Esophagus muscularis mucosa (tissue), 4 donors: ENCODE results near the gene OR13G1. TPM values are rescaled to one million over a fixed set of nuclear protein-coding genes. Genes with fewer than 3 reads are reported as not detected.

Source experiments
- DNase-seq: peaks from one replicate; pipeline ENCODE4 v3.0.0-alpha.2; 2017; ENCODE audit errors: extremely low spot score
- H3K27ac ChIP-seq, 4 donors: fragments of 200-600 bp; sonication (generic); replicated peaks in 1 of 4; 1 replicate in 3 of 4; 2 replicates in 1 of 4; pipeline ENCODE4 v1.5.1; 2016 to 2019; ENCODE audit warnings: mild to moderate bottlenecking in 1 of 4
- H3K27me3 ChIP-seq, 4 donors: fragments of 200-600 bp; sonication (generic); one replicate each; pipeline versions ENCODE4 v1.5.1 to v1.6.0; 2016 to 2019
- H3K36me3 ChIP-seq, 4 donors: fragments of 200-600 bp; sonication (generic); one replicate each; pipeline ENCODE4 v1.5.1; 2016 to 2019
- H3K4me1 ChIP-seq, 4 donors: fragments of 200-600 bp; sonication (generic); one replicate each; pipeline ENCODE4 v1.5.1; 2016 to 2019
- H3K4me3 ChIP-seq, 4 donors: fragments of 200-600 bp; sonication (generic); 1 replicate in 2 of 4; 2 replicates in 2 of 4; pipeline ENCODE4 v1.5.1; 2016 to 2019; ENCODE audit warnings: mild to moderate bottlenecking in 4 of 4, moderate library complexity in 1 of 4
- H3K9me3 ChIP-seq, 4 donors: fragments of 200-600 bp; sonication (generic); 1 replicate in 3 of 4; 2 replicates in 1 of 4; pipeline ENCODE4 v1.5.1; 2016 to 2019
- CTCF ChIP-seq, 3 experiments: fragments of 200-600 bp in 2 of 3; fragments of 450-650 bp in 1 of 3; sonication (generic) in 2 of 3; IDR thresholded peaks; one replicate each; pipeline ENCODE4 v1.5.1; 2017 to 2019; ENCODE audit warnings: antibody characterized with exemption in 3 of 3, mild to moderate bottlenecking in 2 of 3, moderate library complexity in 1 of 3
- EP300 ChIP-seq: sonication (generic); formaldehyde crosslinking; IDR thresholded peaks from one replicate; pipeline ENCODE4 v1.6.1; 2017; ENCODE audit warnings: antibody characterized with exemption
- POLR2A ChIP-seq: fragments of 450-650 bp; IDR thresholded peaks from one replicate; pipeline ENCODE4 v1.6.1; 2017; ENCODE audit warnings: antibody characterized with exemption, moderate library complexity, mild to moderate bottlenecking, low read depth
- POLR2AphosphoS5 ChIP-seq, 2 donors: sonication (generic); formaldehyde crosslinking; IDR thresholded peaks; one replicate each; pipeline ENCODE4 v1.6.1; 2017; ENCODE audit warnings: antibody characterized with exemption in 2 of 2
- WGBS: methylation state at CpG from one replicate; pipeline ENCODE4 v1.1.5; 2018; 5-methylcytosine and 5-hydroxymethylcytosine counted together
- intact Hi-C: fragments of 100-400 bp; cut with DNase I; formaldehyde crosslinking; loops from one replicate; pipeline ENCODE4 v1.15.1; 2023
- total RNA-seq, 4 donors: library from RNA; depleted of rRNA; stranded (reverse); fragments of >200 nt; gene quantifications; one replicate each; pipeline versions ENCODE4 v1.1.0 to v1.2.1, GENCODE V29; 2016

The OR13G1 gene
- total RNA-seq, 4 donors from 2014 or later = not detected

- H3K36me3 ChIP-seq = no peaks in the 10 kb centered on the region
- DNase-seq = no peak
- H3K9me3 ChIP-seq = peaks cover 0 to 4% (median 0%) of the 10 kb centered on the region in 4 donors
- peak overlapping the region; percentile 39 to 62 (median 48) for H3K4me3 ChIP-seq
- peaks cover 0 to 11% (median 1%) of the 10 kb centered on the region in 4 donors for H3K4me1 ChIP-seq
- peaks cover 0 to 19% (median 0%) of the 10 kb centered on the region in 4 donors for H3K27me3 ChIP-seq
- H3K27ac ChIP-seq = peak overlapping the region; percentile 28 to 70 (median 60)
- 24% methylated on average over 25 of the region's 55 CpGs for WGBS
- TF ChIP-seq POLR2AphosphoS5 (IDR thresholded peaks at IDR 0.05) (peak; percentile 29 to 67), POLR2A (no peak), CTCF (IDR thresholded peaks at IDR 0.05) (no peak)
- intact Hi-C loops = no loop called here
Measured at GRCh38 chr1:247639381-247639981, 40.1 kb downstream of the OR13G1 start.

- H3K27ac ChIP-seq = no peak overlapping the region
- H3K27me3 ChIP-seq = peaks cover 0 to 19% (median 0%) of the 10 kb centered on the region in 4 donors
- TF ChIP-seq CTCF (IDR thresholded peaks at IDR 0.05) = no peak
- TF ChIP-seq POLR2AphosphoS5 (IDR thresholded peaks at IDR 0.05) = no peak
- no peak for TF ChIP-seq POLR2A
- no peak for TF ChIP-seq EP300
- H3K36me3 ChIP-seq = no peaks in the 10 kb centered on the region
- peak overlapping the region in 3 of 4 donors; percentile 39 to 62 (median 51) for H3K4me3 ChIP-seq
- intact Hi-C loops = no loop called here
- WGBS = 82% methylated on average over 6 of the region's 6 CpGs
- peaks cover 0 to 11% (median 1%) of the 10 kb centered on the region in 4 donors for H3K4me1 ChIP-seq
- DNase-seq = no peak
- peaks cover 0 to 4% (median 0%) of the 10 kb centered on the region in 4 donors for H3K9me3 ChIP-seq
Measured at GRCh38 chr1:247638781-247639180, 40.8 kb downstream of the OR13G1 start.

GRCh38 chr1:247638011-247638410, 41.5 kb downstream of the OR13G1 start:
- Histone ChIP-seq H3K4me3 (no peak overlapping the region), H3K9me3 (peaks cover 0 to 4% (median 0%) of the 10 kb centered on the region in 4 donors), H3K27me3 (peaks cover 0 to 19% (median 0%) of the 10 kb centered on the region in 4 donors), H3K27ac (no peak overlapping the region), H3K36me3 (no peaks in the 10 kb centered on the region), H3K4me1 (peaks cover 0 to 11% (median 1%) of the 10 kb centered on the region in 4 donors)
- no peak for DNase-seq
- 62% methylated on average over 4 of the region's 4 CpGs for WGBS
- TF ChIP-seq POLR2A = no peak
- TF ChIP-seq POLR2AphosphoS5 (IDR thresholded peaks at IDR 0.05) = no peak
- intact Hi-C loops = no loop called here

GRCh38 chr1:247627951-247628350, 51.6 kb downstream of the OR13G1 start:
- H3K27ac ChIP-seq = no peak overlapping the region
- DNase-seq = no peak
- H3K9me3 ChIP-seq = peaks cover 0 to 3% (median 0%) of the 10 kb centered on the region in 4 donors
- WGBS = 67% methylated on average over 3 of the region's 3 CpGs
- H3K4me3 ChIP-seq = no peak overlapping the region
- intact Hi-C loops = no loop called here
- no peaks in the 10 kb centered on the region for H3K36me3 ChIP-seq
- TF ChIP-seq POLR2AphosphoS5 (IDR thresholded peaks at IDR 0.05) = no peak
- TF ChIP-seq EP300 = no peak
- no peak for TF ChIP-seq POLR2A
- TF ChIP-seq CTCF (IDR thresholded peaks at IDR 0.05) = no peak
- H3K4me1 ChIP-seq = no peaks in the 10 kb centered on the region
- no peaks in the 10 kb centered on the region for H3K27me3 ChIP-seq

Other genes with a start within 250 kb of the OR13G1 start
- gene OR2B11, start 221.6 kb downstream of the OR13G1 start, total RNA-seq = not detected
- not detected for gene OR2C3, start 143.3 kb downstream of the OR13G1 start, total RNA-seq
- gene GCSAML, start 130.6 kb downstream of the OR13G1 start, total RNA-seq = 1 to 10 TPM in 1 of 4 donors, under 1 TPM in 3; 0.13 to 1.3 (median 0.53) TPM
- gene OR2G2, start 91.4 kb downstream of the OR13G1 start, total RNA-seq = not detected
- gene OR2G3, start 74.2 kb downstream of the OR13G1 start, total RNA-seq = not detected
- not detected for gene OR6F1, start 36.9 kb upstream of the OR13G1 start, total RNA-seq
- gene OR14K1, start 58.9 kb upstream of the OR13G1 start, total RNA-seq = not detected
- not detected for gene OR14A2, start 68.4 kb upstream of the OR13G1 start, total RNA-seq
- not detected for gene OR1C1, start 80.8 kb upstream of the OR13G1 start, total RNA-seq
- gene OR14A16, start 144.4 kb upstream of the OR13G1 start, total RNA-seq = not detected
- gene OR11L1, start 162.2 kb upstream of the OR13G1 start, total RNA-seq = not detected
- 1 to 10 TPM in 2 of 4 donors, under 1 TPM in 2; 0.42 to 7.3 (median 1.9) TPM for gene TRIM58, start 177.4 kb upstream of the OR13G1 start, total RNA-seq
- 1 to 10 TPM in 1 of 4 donors, under 1 TPM in 2, not detected in 1; 0.34 to 1.9 (median 0.83) TPM for gene OR2W3, start 215.8 kb upstream of the OR13G1 start, total RNA-seq
- gene OR2T8, start 240.5 kb upstream of the OR13G1 start, total RNA-seq = not detected
- gene OR2AJ1, start 245.2 kb upstream of the OR13G1 start, total RNA-seq = not detected